DND-41 (cell line): Measurements from ENCODE around the gene PJVK.

Source experiments
- ATAC-seq: fragments of 200-7000 bp; cut with Tn5 transposase; 3 replicates; pipeline ENCODE4 v1.9.1; 2021; ENCODE audit warnings: low read depth; ENCODE audit not compliant: insufficient read depth
- DNase-seq: peaks from one replicate; pipeline ENCODE4 v3.0.0-alpha.2; 2020
- H2AFZ ChIP-seq: 2 replicates; pipeline ENCODE4 v1.6.0; 2012; ENCODE audit warnings: low read depth, low read length
- H3K27ac ChIP-seq: 2 replicates; pipeline ENCODE4 v1.5.1; 2012; ENCODE audit warnings: low read length, inconsistent platforms
- H3K27me3 ChIP-seq: fragments of 200-600 bp; sonication (generic); 2 replicates; pipeline ENCODE4 v1.6.0; 2012; ENCODE audit warnings: low read length, mild to moderate bottlenecking, inconsistent platforms; ENCODE audit not compliant: insufficient read depth, poor library complexity
- H3K36me3 ChIP-seq: 2 replicates; pipeline ENCODE4 v1.5.1; 2012; ENCODE audit warnings: low read length, inconsistent platforms; ENCODE audit not compliant: insufficient read depth
- H3K4me1 ChIP-seq: 2 replicates; pipeline ENCODE4 v1.5.1; 2012; ENCODE audit warnings: mild to moderate bottlenecking, low read length; ENCODE audit not compliant: insufficient read depth
- H3K4me2 ChIP-seq: 2 replicates; pipeline ENCODE4 v1.6.0; 2012; ENCODE audit warnings: mild to moderate bottlenecking, moderate library complexity, low read length, inconsistent platforms; ENCODE audit not compliant: insufficient read depth
- H3K4me3 ChIP-seq, 2 experiments: fragments of 200-600 bp in 1 of 2; shearing (Covaris generic) in 1 of 2; 2 replicates each; pipeline ENCODE4 v1.5.1; 2012 to 2016; ENCODE audit warnings: inconsistent platforms in 2 of 2, low read length in 2 of 2, mild to moderate bottlenecking in 2 of 2, low read depth in 1 of 2, moderate library complexity in 1 of 2
- H3K79me2 ChIP-seq: 2 replicates; pipeline ENCODE4 v1.6.0; 2012; ENCODE audit warnings: low read length, inconsistent platforms; ENCODE audit not compliant: insufficient read depth
- H3K9ac ChIP-seq: 2 replicates; pipeline ENCODE4 v1.6.0; 2012; ENCODE audit warnings: low read depth, mild to moderate bottlenecking, inconsistent platforms, low read length, moderate library complexity
- H3K9me3 ChIP-seq: 2 replicates; pipeline ENCODE4 v1.5.1; 2012; ENCODE audit warnings: low read length, moderate library complexity, mild to moderate bottlenecking, inconsistent platforms; ENCODE audit not compliant: insufficient read depth, severe bottlenecking
- H4K20me1 ChIP-seq: 2 replicates; pipeline ENCODE4 v1.6.0; 2012; ENCODE audit warnings: low read length; ENCODE audit not compliant: insufficient read depth
- EZH2 ChIP-seq: IDR thresholded peaks from 3 replicates; pipeline ENCODE4 v1.6.1; 2012; ENCODE audit warnings: borderline replicate concordance, low read depth, mild to moderate bottlenecking, moderate library complexity, low read length, inconsistent platforms; ENCODE audit not compliant: severe bottlenecking
- TF ChIP-seq, protein P1 (sequence below): IDR thresholded peaks from 2 replicates; pipeline ENCODE4 v1.5.1; 2012; ENCODE audit warnings: borderline replicate concordance, low read length, moderate library complexity, mild to moderate bottlenecking; ENCODE audit not compliant: poor library complexity, severe bottlenecking; ENCODE audit errors: extremely low read depth

Gene PJVK

DNA sequence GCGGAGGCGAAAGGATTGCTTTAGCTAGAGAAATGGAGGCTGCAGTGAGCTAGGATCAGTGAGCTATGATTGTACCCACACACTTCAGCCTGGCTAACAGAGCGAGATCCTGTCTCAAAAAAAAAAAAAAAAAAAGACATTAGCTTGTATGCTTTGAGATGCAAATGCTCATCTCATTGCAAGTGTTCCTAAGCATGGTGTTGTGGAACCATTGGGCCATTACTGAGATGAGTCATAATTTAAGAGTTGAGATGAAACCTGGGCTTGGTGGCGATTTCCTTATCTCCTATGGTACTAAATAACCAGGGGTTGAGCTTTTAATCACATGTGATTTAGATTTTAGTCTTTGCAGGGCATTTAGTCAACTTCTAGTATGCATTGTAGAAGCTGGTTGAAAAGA is 31.3 kb downstream of the PJVK start:
- Histone ChIP-seq H3K4me2 (peak overlapping the region; percentile 69), H3K4me1 (peaks cover 52% of the 10 kb centered on the region), H2AFZ (no peak overlapping the region), H3K27ac (no peak overlapping the region), H3K4me3 (peak overlapping the region in 1 of 2 experiments; percentile 42; a peak in 2 of 4 replicates), H3K36me3 (peaks cover 21% of the 10 kb centered on the region), H3K9me3 (no peaks in the 10 kb centered on the region), H3K79me2 (peaks cover 79% of the 10 kb centered on the region), H3K9ac (peak overlapping the region; percentile 1; the same call in 1 of the 2 replicates), H3K27me3 (no peaks in the 10 kb centered on the region), H4K20me1 (peaks cover 12% of the 10 kb centered on the region; the same call in 1 of the 2 replicates)
- TF ChIP-seq EZH2, result no peak
- TF ChIP-seq, protein P1, sequence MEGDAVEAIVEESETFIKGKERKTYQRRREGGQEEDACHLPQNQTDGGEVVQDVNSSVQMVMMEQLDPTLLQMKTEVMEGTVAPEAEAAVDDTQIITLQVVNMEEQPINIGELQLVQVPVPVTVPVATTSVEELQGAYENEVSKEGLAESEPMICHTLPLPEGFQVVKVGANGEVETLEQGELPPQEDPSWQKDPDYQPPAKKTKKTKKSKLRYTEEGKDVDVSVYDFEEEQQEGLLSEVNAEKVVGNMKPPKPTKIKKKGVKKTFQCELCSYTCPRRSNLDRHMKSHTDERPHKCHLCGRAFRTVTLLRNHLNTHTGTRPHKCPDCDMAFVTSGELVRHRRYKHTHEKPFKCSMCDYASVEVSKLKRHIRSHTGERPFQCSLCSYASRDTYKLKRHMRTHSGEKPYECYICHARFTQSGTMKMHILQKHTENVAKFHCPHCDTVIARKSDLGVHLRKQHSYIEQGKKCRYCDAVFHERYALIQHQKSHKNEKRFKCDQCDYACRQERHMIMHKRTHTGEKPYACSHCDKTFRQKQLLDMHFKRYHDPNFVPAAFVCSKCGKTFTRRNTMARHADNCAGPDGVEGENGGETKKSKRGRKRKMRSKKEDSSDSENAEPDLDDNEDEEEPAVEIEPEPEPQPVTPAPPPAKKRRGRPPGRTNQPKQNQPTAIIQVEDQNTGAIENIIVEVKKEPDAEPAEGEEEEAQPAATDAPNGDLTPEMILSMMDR, result no peak
- no peak for DNase-seq
- no peak for ATAC-seq

DNA sequence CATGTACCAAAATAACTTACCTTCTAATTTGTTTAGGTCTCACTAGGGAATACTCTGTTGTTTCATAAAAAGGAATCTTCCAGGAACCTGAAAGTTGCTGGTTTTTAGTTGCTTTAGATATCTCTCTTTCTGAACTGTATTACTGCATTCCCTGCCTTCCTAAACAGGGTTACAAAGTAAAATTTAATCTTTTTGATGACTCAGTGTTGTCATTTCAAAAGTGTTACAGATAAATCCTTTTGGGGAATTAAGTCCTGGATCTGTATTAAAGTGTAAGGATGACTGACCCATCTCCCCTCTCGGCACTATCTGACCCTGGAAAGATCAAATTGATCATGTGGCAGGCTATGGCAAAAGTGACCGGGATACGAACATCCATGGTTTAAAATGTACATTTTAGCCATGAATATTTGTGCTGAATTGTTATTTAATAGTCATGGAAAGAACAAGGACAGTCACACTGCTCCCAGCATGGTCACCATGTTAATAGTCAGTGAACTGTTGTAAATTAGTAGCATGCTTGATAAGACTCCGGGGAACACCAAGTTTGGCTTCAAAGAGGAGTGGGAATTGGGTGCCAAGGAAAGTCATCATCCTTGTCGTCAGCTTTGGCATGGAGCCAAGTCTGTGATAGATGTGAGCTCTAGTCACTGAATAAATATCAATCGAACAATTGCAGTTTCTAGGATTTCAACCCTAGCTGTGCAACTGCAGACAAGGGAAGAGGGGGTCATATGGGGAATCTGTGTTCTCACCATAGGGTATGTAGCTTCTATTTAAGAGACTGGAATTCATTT is 33.3 kb downstream of the PJVK start:
- Histone ChIP-seq H3K36me3 (peaks cover 28% of the 10 kb centered on the region), H3K27ac (no peak overlapping the region), H3K4me2 (peak overlapping the region; percentile 42; the same call in 1 of the 2 replicates), H3K9ac (no peak overlapping the region), H3K79me2 (peaks cover 84% of the 10 kb centered on the region), H4K20me1 (peaks cover 13% of the 10 kb centered on the region; the same call in 1 of the 2 replicates), H3K4me3 (no peak overlapping the region), H2AFZ (no peak overlapping the region), H3K27me3 (no peaks in the 10 kb centered on the region), H3K9me3 (no peaks in the 10 kb centered on the region), H3K4me1 (peaks cover 44% of the 10 kb centered on the region)
- ATAC-seq (no peak), DNase-seq (no peak)
- no peak for TF ChIP-seq EZH2
- TF ChIP-seq, protein P1, result no peak

DNA sequence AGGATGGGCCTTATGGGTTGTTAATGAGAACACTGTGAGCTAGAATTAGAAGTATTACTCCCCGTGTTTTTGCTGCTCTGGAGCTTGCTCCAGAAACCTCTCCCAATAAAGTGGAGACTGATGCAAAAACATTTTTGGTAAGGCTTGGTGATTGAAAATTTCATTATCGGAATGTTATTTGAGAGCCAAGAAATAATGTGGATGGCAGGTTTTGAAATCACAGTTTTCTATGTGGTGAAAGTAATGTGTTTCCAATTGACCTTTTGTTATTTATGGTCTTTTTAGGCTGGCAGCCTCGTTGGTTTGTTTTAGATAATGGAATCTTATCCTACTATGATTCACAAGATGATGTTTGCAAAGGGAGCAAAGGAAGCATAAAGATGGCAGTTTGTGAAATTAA is 34.2 kb downstream of the PJVK start:
- no peak overlapping the region for H2AFZ ChIP-seq
- ATAC-seq (no peak), DNase-seq (no peak)
- no peaks in the 10 kb centered on the region for H3K9me3 ChIP-seq
- TF ChIP-seq, protein P1, result no peak
- TF ChIP-seq EZH2, result no peak
- peaks cover 37% of the 10 kb centered on the region for H3K4me1 ChIP-seq
- no peaks in the 10 kb centered on the region for H3K27me3 ChIP-seq
- no peak overlapping the region for H3K4me2 ChIP-seq
- no peak overlapping the region for H3K27ac ChIP-seq
- H3K4me3 ChIP-seq, result no peak overlapping the region
- H3K36me3 ChIP-seq, result peaks cover 37% of the 10 kb centered on the region
- no peak overlapping the region for H3K9ac ChIP-seq
- peaks cover 15% of the 10 kb centered on the region; the same call in 1 of the 2 replicates for H4K20me1 ChIP-seq
- H3K79me2 ChIP-seq, result peaks cover 83% of the 10 kb centered on the region

DNA sequence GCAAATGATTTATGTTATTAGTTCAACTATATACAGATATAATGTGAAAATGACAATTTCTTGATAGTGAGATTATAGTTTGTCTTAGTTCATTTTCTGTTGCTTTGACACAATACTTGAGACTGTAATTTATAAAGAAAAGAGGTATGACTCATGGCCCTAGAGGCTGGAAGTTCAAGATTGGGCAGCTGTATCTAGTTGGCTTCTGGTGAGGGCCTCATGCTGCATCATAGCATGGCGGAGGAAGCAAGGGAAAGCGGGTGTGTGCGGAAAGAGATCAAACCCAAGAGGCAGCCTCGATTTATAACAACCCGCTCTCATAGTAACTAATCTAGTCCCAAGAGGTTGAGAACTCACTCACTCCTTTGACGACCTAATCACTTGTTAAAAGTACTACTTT is 40.4 kb downstream of the PJVK start:
- no peak overlapping the region for H3K4me3 ChIP-seq
- no peak overlapping the region for H3K9ac ChIP-seq
- H3K9me3 ChIP-seq, result no peaks in the 10 kb centered on the region
- H3K79me2 ChIP-seq, result peaks cover 21% of the 10 kb centered on the region
- no peak overlapping the region for H3K27ac ChIP-seq
- TF ChIP-seq, protein P1, result no peak
- no peak for TF ChIP-seq EZH2
- DNase-seq, result no peak
- no peaks in the 10 kb centered on the region for H3K27me3 ChIP-seq
- H4K20me1 ChIP-seq, result peaks cover 2% of the 10 kb centered on the region; the same call in 1 of the 2 replicates
- no peaks in the 10 kb centered on the region for H3K4me1 ChIP-seq
- H3K4me2 ChIP-seq, result no peak overlapping the region
- H2AFZ ChIP-seq, result no peak overlapping the region
- H3K36me3 ChIP-seq, result peaks cover 77% of the 10 kb centered on the region
- no peak for ATAC-seq
